Adrenal gland (tissue), 12 donors: Measurements from ENCODE around the gene BTN2A1. TPM values are rescaled to one million over a fixed set of nuclear protein-coding genes. Genes with fewer than 3 reads are reported as not detected.

Experiments
- DNase-seq, 7 donors: peaks; one replicate each; pipeline ENCODE4 v3.0.0-alpha.2; 2019 to 2020
- H3K27ac ChIP-seq, 5 donors: fragments of 200-600 bp; sonication (generic) in 4 of 5; 1 replicate in 3 of 5; 2 replicates in 2 of 5; pipeline versions ENCODE4 v1.5.1 to v1.8.0; 2016 to 2020; ENCODE audit warnings: mild to moderate bottlenecking in 1 of 5
- H3K27me3 ChIP-seq: fragments of 200-600 bp; 2 replicates; pipeline ENCODE4 v1.8.0; 2021
- H3K36me3 ChIP-seq, 2 donors: fragments of 200-600 bp; replicated peaks in 1 of 2; 1 replicate in 1 of 2; 2 replicates in 1 of 2; pipeline versions ENCODE4 v1.5.1 to v1.8.0; 2018 to 2022
- H3K4me1 ChIP-seq, 2 donors: fragments of 200-600 bp; replicated peaks in 1 of 2; 1 replicate in 1 of 2; 2 replicates in 1 of 2; pipeline versions ENCODE4 v1.5.1 to v1.8.0; 2018 to 2021
- H3K4me3 ChIP-seq, 4 donors: fragments of 200-600 bp; sonication (generic) in 3 of 4; one replicate each; pipeline ENCODE4 v1.5.1; 2016 to 2018
- H3K9me3 ChIP-seq, 3 donors: fragments of 200-600 bp; sonication (generic) in 1 of 3; replicated peaks in 1 of 3; 1 replicate in 2 of 3; 2 replicates in 1 of 3; pipeline versions ENCODE4 v1.5.1 to v1.8.0; 2016 to 2021
- POLR2A ChIP-seq, 2 donors: fragments of 450-650 bp; IDR thresholded peaks; one replicate each; pipeline ENCODE4 v1.6.1; 2017; ENCODE audit warnings: antibody characterized with exemption in 2 of 2, mild to moderate bottlenecking in 2 of 2, moderate library complexity in 1 of 2
- WGBS, 4 donors: extraction: QIAGEN DNeasy Blood & Tissue Kit in 2 of 4; methylation state at CpG; one replicate each; pipeline versions ENCODE4 v1.1.5 to v1.1.7; 2013 to 2017; 5-methylcytosine and 5-hydroxymethylcytosine counted together
- intact Hi-C, 2 donors: fragments of 100-400 bp; cut with DNase I; formaldehyde crosslinking; loops; one replicate each; pipeline versions ENCODE4 v1.14.1 to v1.15.0; 2022 to 2023
- polyA plus RNA-seq, 3 donors: library from polyadenylated mRNA; stranded (reverse); fragments of 200-250 nt in 2 of 3; fragments of 350-450 nt in 1 of 3; fragmentation: Illumina TruSeq in 1 of 3; extraction: RNeasy Lipid Tissue Mini Kit (QIAGEN cat#74804) in 1 of 3; gene quantifications; one replicate each; pipeline ENCODE4 v1.2.3, GENCODE V29; 2013 to 2014
- total RNA-seq, 9 donors: library from RNA; depleted of rRNA in 4 of 9; stranded (reverse); fragments of >200 nt in 4 of 9; fragments of 120-200 nt in 1 of 9; fragmentation: NEBNext Ultra II Directional in 1 of 9; extraction: Animal tissue kit (Norgen Biotek cat#: 25700) in 1 of 9; gene quantifications; one replicate each; pipeline versions ENCODE4 v1.1.0 to v1.2.4, GENCODE V29; 2013 to 2023
- TF ChIP-seq, protein P1 (sequence below), 6 experiments: fragments of 450-650 bp in 4 of 6; fragments of 200-600 bp in 2 of 6; sonication (generic) in 1 of 6; IDR thresholded peaks; 1 replicate in 5 of 6; 2 replicates in 1 of 6; pipeline versions ENCODE4 v1.5.1 to v1.8.0; 2016 to 2021; ENCODE audit warnings: antibody characterized with exemption in 6 of 6, mild to moderate bottlenecking in 2 of 6, moderate library complexity in 1 of 6
- donor health status: healthy with polysubstance abuse.
- donor health status: Bipolar disorder and iron deficiency.
- donor health status: DM: yes; HTN: yes; CAD: no.
- donor health status: DM: no; HTN: no; CAD: no.
- donor health status: DM: no; HTN: no; CAD: no.
- donor health status: DM: yes; HTN: yes; CAD: no.

The BTN2A1 gene
- total and polyA plus RNA-seq, 12 donors, result 11.4 to 52.0 (median 22.5) TPM

DNA sequence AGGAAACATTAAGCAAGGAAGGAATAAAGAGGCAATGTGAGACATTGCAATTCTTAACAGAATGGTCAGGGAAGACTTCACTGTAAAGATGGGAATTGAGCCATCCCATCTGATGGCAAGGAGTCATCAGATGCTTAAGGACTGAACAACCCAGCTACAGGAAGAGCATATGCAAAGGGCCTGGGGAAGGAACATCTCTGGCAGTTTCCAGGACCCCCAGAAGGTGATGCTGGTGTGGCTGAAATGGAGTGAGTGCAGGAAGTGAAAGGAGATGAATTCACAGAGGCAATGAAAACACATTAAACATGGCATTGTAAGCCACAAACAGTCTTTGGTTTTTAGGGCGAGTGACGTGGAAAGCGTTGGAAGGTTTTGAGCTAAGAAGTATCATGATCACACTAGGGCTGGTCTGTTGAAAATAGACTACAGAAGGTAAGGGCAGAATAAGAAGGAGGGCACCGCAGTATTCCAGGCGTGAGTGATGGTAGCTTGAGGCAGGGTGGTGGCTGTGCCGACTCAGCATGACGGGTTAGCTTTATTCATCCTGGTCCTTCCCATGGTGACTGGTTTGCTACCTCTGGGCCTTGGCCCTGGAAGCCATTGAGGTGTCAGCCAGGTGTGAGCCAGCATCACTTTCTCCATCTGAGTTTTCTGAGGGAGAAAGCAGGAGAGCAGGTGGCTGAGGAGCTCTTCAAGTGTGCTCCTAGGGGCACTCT, 6.8 kb downstream of the BTN2A1 start:
- TF ChIP-seq, protein P1, sequence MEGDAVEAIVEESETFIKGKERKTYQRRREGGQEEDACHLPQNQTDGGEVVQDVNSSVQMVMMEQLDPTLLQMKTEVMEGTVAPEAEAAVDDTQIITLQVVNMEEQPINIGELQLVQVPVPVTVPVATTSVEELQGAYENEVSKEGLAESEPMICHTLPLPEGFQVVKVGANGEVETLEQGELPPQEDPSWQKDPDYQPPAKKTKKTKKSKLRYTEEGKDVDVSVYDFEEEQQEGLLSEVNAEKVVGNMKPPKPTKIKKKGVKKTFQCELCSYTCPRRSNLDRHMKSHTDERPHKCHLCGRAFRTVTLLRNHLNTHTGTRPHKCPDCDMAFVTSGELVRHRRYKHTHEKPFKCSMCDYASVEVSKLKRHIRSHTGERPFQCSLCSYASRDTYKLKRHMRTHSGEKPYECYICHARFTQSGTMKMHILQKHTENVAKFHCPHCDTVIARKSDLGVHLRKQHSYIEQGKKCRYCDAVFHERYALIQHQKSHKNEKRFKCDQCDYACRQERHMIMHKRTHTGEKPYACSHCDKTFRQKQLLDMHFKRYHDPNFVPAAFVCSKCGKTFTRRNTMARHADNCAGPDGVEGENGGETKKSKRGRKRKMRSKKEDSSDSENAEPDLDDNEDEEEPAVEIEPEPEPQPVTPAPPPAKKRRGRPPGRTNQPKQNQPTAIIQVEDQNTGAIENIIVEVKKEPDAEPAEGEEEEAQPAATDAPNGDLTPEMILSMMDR (IDR thresholded peaks at IDR 0.05), result no peak
- TF ChIP-seq POLR2A (IDR thresholded peaks at IDR 0.05), result no peak

DNA sequence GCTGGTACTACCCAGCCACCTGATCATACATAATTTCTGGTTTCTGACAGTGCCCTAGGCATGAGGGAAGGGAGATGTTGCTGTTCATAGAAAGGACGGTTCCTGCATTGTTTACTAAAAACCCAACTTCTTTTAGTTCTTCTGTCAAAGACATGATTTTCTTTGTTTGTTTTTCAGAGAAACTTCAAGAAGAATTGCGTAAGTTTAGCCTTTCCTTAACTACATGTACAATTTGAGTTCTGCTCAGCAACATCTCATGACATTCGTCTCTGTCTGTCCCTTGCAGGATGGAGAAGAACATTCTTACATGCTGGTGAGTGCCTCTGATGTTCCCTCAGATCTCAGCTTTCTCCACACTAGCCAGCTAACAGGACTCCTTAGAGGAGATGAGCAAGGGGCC, 8.0 kb downstream of the BTN2A1 start:
- Histone ChIP-seq H3K4me3 (no peak overlapping the region), H3K27ac (no peak overlapping the region), H3K4me1 (peaks cover 9 to 18% of the 10 kb centered on the region in 2 donors), H3K9me3 (no peaks in the 10 kb centered on the region), H3K27me3 (no peaks in the 10 kb centered on the region), H3K36me3 (peaks cover 0 to 78% of the 10 kb centered on the region in 2 donors)
- WGBS, 4 donors, result 85 to 94% (median 90%) methylated on average over 3 of the region's 3 CpGs
- TF ChIP-seq, protein P1 (IDR thresholded peaks at IDR 0.05), result no peak
- no peak for TF ChIP-seq POLR2A (IDR thresholded peaks at IDR 0.05)
- DNase-seq, result no peak
- intact Hi-C loops, result no loop called here

More for the DNA sequence above, 6.8 kb downstream of the BTN2A1 start:
- Histone ChIP-seq H3K27me3 (no peaks in the 10 kb centered on the region), H3K27ac (no peak overlapping the region), H3K4me1 (peaks cover 18 to 30% of the 10 kb centered on the region in 2 donors), H3K9me3 (no peaks in the 10 kb centered on the region), H3K36me3 (peaks cover 0 to 84% of the 10 kb centered on the region in 2 donors), H3K4me3 (no peak overlapping the region)
- intact Hi-C loops, result no loop called here
- 94 to 97% (median 95%) methylated on average over 7 of the region's 7 CpGs for whole genome bisulfite sequencing, 4 donors
- DNase-seq, result no peak

- WGBS, 4 donors, result 83 to 100% (median 92%) methylated on average over 1 to 2 of the region's 2 CpGs
- TF ChIP-seq, protein P1 (IDR thresholded peaks at IDR 0.05), result no peak
- TF ChIP-seq POLR2A (IDR thresholded peaks at IDR 0.05), result no peak
These were observed 11.1 kb downstream of the BTN2A1 start for GRCh38 chr6:26468829-26469228.

DNA sequence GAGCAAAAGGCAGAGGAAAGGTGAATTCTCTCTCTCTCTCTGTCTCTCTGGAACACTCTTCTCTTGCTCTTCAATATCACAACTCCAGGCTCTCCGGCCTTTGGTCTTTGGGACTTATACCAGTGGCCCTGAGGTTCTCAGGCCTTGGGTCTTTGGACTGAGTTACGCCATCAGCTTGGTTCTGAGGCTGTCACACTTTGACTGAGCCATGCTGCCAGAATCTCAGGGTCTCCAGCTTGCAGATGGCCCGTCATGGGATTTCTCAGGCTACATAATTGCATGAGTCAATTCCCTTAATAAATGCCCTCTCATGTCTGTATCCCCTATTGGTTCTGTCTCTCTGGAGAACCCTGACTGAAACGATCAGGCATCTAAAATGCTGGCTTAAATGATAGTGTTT, 12.9 kb downstream of the BTN2A1 start:
- Histone ChIP-seq H3K9me3 (no peaks in the 10 kb centered on the region), H3K27me3 (no peaks in the 10 kb centered on the region), H3K4me1 (peaks cover 11 to 18% of the 10 kb centered on the region in 2 donors), H3K36me3 (peaks cover 0 to 41% of the 10 kb centered on the region in 2 donors), H3K4me3 (no peak overlapping the region), H3K27ac (peak overlapping the region in 2 of 5 donors; percentile 29 to 31)
- TF ChIP-seq, protein P1 (IDR thresholded peaks at IDR 0.05), result no peak
- TF ChIP-seq POLR2A (IDR thresholded peaks at IDR 0.05), result no peak
- 53 to 64% (median 56%) methylated on average over 4 of the region's 4 CpGs for WGBS, 4 donors
- peak in 6 of 7 donors; percentile 20 to 65 (median 40) for DNase-seq
- intact Hi-C loops, result no loop called here

More at GRCh38 chr6:26468829-26469228, 11.1 kb downstream of the BTN2A1 start:
- DNase-seq, result no peak
- Histone ChIP-seq H3K4me3 (no peak overlapping the region), H3K36me3 (peaks cover 0 to 59% of the 10 kb centered on the region in 2 donors), H3K9me3 (no peaks in the 10 kb centered on the region), H3K27me3 (no peaks in the 10 kb centered on the region), H3K4me1 (peaks cover 0 to 5% of the 10 kb centered on the region in 2 donors), H3K27ac (no peak overlapping the region)
- intact Hi-C loops, result no loop called here
